NCI-H526 (cell line): ENCODE results near the gene ITPRID2.
A peak's percentile ranks its signal among the peaks of the same experiment; 100 is the strongest.

Experiments
- DNase-seq, 2 experiments: peaks; one replicate each; lab custom pipeline; 2025; lab: John Stamatoyannopoulos, UW

The ITPRID2 gene

DNA sequence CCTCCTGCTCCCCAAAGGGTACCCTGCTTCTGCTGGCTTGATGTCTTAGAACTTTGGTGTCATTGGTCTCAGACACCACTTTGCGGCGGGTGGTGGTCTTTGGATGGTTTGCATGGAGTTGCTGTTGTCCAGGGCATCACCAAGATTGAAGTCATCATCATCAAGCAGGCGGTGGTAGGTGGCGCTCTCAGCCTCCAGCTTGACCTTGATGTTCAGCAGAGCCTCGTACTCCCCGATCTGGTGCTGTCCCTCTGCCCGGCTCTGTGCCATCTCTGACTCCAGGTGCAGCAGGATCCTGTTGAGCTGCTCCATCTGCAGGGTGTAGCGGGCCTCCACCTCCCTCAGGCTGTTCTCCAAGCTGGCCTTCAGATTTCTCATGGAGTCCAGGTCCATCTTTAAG is 69.6 kb downstream of the ITPRID2 start:
- DNase-seq, result peak in 1 of 2 experiments; percentile 7

DNA sequence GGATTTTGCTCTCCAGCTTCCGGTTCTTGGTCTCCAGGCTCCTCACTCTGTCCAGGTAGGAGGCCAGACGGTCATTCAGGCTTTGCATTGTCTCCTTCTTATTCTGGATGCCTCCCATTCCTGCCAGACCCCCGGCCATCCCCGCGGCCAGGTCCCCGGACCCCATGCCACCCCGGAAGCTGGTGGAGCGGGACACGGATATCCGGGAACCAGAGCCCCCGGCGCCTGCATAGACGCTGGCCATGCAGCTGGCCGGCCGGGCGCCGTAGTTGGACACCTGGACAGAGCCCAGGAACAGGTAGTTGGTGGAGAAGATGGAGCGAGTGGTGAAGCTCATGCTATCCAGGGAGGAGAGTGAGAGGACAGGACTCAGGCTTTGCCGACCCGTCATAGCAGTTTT is 70.6 kb downstream of the ITPRID2 start:
- no peak for DNase-seq

DNA sequence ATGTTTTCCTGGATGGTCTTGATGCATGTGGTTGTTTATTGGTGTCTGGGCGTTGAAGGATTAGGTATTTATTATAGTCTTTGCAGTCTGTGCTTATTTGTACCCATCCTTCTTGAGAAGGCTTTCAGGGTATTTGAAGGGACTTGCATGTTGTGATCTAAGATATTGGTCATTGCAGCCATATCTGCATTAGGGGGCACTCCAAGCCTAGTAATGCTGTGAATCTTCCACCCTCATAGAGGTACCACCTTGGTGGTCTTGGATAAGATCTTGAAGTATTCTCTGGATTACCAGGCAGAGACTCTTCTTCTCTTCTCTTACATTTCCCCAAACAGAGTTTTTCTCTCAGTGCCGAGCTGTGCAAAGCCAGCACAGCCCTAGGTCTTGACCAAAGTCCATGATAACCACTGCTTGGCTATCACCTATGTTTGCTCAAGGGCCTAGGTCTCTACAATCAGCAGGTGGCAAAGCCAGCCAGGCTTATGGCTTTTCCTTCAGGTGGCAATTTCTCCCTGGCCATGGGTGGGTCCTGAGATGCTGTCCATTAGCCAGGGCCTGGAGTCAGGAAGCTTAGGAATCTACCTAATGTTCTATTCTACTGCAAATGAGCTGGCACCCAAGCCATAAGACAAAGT is 78.7 kb downstream of the ITPRID2 start:
- no peak for DNase-seq

DNA sequence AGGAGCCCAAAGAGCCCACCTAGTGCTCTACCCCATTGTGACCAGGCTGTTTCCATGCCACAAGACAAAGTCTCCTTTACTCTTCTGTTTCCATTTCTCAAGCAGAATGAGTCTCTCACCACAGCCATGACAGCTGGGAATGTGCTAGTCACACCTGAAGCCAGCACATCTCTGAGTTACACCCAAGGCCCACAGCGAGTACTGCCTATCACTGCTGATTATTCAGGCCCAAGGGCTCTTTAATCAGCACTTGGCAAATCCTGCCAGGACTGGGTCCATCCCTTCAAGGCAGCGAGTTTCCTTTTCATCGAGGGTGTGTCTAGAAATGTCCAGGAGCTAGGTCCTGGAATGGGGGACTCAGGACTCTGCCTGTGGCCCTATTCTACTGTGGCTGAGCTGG is 79.5 kb downstream of the ITPRID2 start:
- no peak for DNase-seq

DNA sequence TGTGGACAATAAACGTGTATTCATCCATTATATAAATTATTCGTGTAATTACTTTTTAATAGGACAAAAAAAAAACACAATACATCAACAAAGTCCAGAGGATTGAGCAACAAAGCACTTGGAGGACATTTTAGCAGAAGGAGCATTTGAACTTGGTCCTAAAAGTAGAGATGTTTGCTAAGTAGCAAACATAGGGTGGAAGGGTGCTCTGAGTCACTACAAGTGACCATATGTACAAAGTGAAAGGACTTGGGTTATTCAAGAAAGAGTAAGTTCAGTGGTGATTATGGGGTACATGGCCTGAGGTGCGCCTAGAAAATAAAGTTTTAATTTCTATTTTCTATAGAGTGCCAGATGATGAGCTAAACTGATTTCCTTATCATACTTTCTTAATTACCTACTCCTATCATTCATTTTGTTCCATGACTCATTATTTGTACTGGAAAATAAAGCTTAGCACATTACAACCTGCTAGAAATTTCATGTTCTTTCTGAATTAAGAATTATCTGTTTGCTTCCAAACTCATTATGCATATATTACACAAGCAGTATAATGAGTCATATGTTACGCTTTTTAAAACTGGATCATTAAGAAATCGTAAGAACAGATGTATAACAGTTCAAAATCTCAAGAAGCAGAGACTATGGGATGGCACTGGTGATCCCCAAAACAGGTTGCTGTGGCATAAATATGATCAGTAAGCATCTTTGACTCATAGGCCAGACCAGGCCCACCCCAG is 81.1 kb downstream of the ITPRID2 start:
- no peak for DNase-seq

DNA sequence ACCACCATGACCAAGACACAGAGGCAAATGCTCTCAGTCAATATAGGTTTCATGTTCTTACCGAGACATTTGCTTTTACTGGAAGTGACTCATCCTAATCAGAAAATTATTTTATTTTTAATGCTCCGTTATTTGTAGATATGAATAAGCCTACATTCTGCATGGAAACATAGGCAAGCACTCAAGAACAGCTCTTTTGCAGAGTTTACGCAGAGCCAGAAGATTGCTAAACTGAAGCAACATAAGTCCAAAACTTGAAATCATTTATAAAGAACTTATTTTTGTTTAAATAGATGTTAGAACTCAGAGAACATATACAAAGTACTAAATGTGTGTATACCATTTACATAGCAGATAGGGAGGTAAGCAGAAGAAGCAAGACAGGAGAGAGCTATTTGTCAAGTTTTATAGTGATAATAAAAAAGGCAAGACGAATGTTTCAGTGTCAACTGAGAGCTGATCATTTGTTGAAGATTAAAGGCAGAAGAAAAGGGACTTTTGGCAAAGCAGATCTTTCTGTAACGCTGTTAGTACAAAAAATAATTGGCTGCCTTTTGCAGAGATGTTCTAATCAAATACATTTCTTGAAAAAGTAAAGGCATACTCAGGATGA is 81.7 kb downstream of the ITPRID2 start:
- no peak for DNase-seq

DNA sequence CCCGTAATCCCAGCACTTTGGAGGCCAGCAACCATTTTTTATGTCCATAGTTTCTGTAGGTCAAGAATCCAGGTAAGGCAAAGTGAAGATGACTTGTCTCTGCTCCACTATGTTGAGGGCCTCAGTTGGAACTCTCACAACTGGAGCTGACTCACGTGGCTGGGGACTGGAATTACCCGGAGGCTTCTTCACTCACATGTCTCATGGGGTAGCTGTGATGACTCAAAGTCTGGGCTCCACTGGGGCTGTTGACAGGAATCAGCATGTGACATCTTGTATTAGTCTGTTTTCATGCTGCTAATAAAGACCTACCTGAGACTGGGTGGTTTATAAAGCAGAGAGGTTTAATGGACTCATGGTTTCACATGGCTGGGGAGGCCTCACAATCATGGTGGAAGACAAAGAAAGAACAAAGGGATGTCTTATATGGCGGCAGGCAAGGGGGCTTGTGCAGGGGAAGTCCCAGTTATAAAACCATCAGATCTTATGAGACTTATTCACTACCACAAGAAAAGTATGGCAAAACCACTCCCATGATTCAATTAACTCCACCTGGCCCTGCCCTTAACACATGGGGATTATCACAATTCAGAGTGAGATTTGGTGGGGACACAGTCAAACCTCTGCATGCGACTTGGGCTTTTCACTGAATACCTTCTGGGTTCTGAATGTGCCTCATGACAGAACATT is 86.3 kb downstream of the ITPRID2 start:
- DNase-seq, result no peak

DNA sequence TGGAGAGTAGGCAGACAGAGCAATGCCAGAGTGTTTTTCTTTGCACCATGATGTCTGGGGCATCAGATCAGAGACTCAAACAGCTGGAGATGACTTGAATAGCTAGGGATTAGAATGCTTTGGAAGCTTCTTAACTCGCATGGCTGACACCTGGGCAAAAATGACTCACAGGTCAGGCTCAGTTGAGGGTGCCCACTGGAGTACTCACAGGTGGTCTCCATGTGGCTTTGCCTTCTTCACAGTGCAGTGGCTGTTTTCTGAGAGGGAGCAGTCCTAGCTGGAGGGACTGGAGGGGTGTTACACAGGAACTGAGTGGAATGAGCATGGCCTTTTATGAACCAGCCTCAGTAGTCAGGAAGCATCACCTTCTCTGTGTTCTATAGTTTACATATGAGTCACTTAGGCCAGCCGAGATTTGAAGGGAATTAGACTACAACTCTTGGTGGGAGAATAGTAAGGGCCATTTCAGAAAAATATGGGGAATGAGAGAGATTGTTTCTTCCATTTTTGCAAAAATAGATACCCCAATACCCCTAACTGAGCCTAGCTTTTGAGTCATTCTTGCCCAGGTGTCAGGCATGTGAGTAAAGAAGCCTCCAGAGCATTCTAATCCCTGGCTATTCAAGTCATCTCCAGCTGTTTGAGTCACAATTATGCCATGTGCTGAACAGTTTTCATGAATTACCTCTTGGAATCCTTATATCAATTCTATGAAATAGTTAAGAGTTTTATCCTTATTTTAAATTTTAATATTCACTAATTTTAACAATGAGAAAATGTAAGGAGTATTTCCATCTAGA is 87.0 kb downstream of the ITPRID2 start:
- DNase-seq, result no peak
